Measurements from ENCODE around the gene SPACA7.

- TF ChIP-seq, protein P1, sequence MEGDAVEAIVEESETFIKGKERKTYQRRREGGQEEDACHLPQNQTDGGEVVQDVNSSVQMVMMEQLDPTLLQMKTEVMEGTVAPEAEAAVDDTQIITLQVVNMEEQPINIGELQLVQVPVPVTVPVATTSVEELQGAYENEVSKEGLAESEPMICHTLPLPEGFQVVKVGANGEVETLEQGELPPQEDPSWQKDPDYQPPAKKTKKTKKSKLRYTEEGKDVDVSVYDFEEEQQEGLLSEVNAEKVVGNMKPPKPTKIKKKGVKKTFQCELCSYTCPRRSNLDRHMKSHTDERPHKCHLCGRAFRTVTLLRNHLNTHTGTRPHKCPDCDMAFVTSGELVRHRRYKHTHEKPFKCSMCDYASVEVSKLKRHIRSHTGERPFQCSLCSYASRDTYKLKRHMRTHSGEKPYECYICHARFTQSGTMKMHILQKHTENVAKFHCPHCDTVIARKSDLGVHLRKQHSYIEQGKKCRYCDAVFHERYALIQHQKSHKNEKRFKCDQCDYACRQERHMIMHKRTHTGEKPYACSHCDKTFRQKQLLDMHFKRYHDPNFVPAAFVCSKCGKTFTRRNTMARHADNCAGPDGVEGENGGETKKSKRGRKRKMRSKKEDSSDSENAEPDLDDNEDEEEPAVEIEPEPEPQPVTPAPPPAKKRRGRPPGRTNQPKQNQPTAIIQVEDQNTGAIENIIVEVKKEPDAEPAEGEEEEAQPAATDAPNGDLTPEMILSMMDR (IDR thresholded peaks at IDR 0.05), result no peak
- no peak for TF ChIP-seq POLR2A (IDR thresholded peaks at IDR 0.05)
These were observed 30.4 kb upstream of the SPACA7 start for GRCh38 chr13:112345826-112346172.

Measured in uterus (tissue), 2 donors.